ENCODE measurements around the gene ECHDC1. TPM values are rescaled to one million over a fixed set of nuclear protein-coding genes. Genes with fewer than 3 reads are reported as not detected.

ECHDC1 gene
- total and polyA plus RNA-seq, 2 of the 8 experiments (the other 6 are each of a cell fraction or from before 2014, with no cell fraction given), result 11.3 to 60.5 TPM

DNA sequence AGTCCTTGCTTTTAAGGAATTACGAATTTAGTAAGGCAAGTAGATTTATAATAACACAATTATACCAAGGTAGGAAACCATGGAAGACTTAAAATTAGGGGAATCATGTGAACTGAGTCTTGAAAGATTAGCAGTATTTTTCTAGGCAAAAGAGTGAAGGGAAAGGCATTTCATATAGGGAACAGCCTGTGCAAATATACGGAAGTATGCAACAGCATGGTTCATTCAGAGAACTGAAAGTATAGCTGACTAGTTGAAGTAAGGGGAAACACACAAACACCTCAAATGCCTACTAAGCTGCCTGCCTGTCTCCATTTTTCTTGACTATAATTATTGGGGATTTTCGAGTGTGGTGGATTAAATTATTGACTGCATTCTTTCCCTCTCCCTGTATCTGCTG lies 39.0 kb upstream of the ECHDC1 start:
- Histone ChIP-seq H3K79me1 (ENCODE audit: low read depth, low read length) (no peaks in the 10 kb centered on the region), H2BK120ac (replicated peaks; ENCODE audit: low read depth, low read length) (no peak overlapping the region), H4K91ac (replicated peaks; ENCODE audit: insufficient read length, low read length) (no peak overlapping the region), H2BK5ac (ENCODE audit: low read depth, low read length) (no peak overlapping the region), H3K27me3 (replicated peaks in 1 of 4; ENCODE audit: control insufficient read depth in 3 of 4, extremely low read depth in 1 of 4, insufficient read depth in 3 of 4, low read length in 3 of 4) (no peaks in the 10 kb centered on the region), H3K18ac (ENCODE audit: extremely low read depth, low read length) (no peak overlapping the region), H3K27ac (ENCODE audit: low read depth, low read length) (no peak overlapping the region), H3K4ac (replicated peaks; ENCODE audit: insufficient read length, low read depth, low read length) (no peak overlapping the region), H3K9me3 (ENCODE audit: insufficient read depth in 2 of 2, low read depth in 1 of 2, low read length in 1 of 2) (no peaks in the 10 kb centered on the region), H3K9ac (replicated peaks in 1 of 4; ENCODE audit: extremely low read depth in 1 of 4, low read depth in 3 of 4, low read length in 3 of 4) (no peak overlapping the region), H3K79me2 (ENCODE audit: control insufficient read depth in 1 of 2, insufficient read depth in 2 of 2, low read length in 2 of 2) (no peaks in the 10 kb centered on the region), H3K23ac (ENCODE audit: insufficient read length) (no peak overlapping the region), H4K5ac (ENCODE audit: insufficient read length, low read depth, low read length) (no peak overlapping the region), H2AFZ (ENCODE audit: low read length) (no peak overlapping the region), H2AK5ac (ENCODE audit: low read depth, low read length) (no peak overlapping the region), H2BK20ac (ENCODE audit: low read length) (no peak overlapping the region), H4K8ac (ENCODE audit: extremely low read depth, insufficient read depth, low read length) (no peak overlapping the region), H3K36me3 (ENCODE audit: control insufficient read depth in 2 of 4, insufficient read depth in 4 of 4, low read length in 3 of 4) (no peaks in the 10 kb centered on the region), H2BK12ac (ENCODE audit: low read depth, low read length) (no peak overlapping the region), H3K4me3 (ENCODE audit: extremely low read depth in 1 of 4, insufficient read depth in 2 of 4, low read depth in 3 of 4, low read length in 4 of 4) (no peak overlapping the region), H3K4me2 (ENCODE audit: insufficient read depth in 1 of 2, low read depth in 2 of 2, low read length in 2 of 2) (no peak overlapping the region), H2BK15ac (ENCODE audit: low read length) (no peak overlapping the region), H3K4me1 (replicated peaks in 1 of 4; ENCODE audit: control insufficient read depth in 3 of 4, insufficient read depth in 4 of 4, low read length in 3 of 4) (no peaks in the 10 kb centered on the region), H4K20me1 (replicated peaks in 1 of 2; ENCODE audit: control insufficient read depth in 1 of 2, insufficient read depth in 2 of 2, low read length in 2 of 2) (no peaks in the 10 kb centered on the region), H3K14ac (ENCODE audit: insufficient read length) (no peak overlapping the region), H3K23me2 (ENCODE audit: low read depth, low read length) (no peaks in the 10 kb centered on the region), H3K56ac (replicated peaks; ENCODE audit: insufficient read length, low read depth, low read length) (no peak overlapping the region)
- 86% methylated on average over 3 of the region's 3 CpGs; no CpG with 5 or more reads in 1 of the 2 experiments for WGBS, 2 experiments (ENCODE audit: extremely low coverage in 1 of 2, insufficient coverage in 1 of 2, insufficient read length in 1 of 2, insufficient replicate concordance in 2 of 2, low coverage in 1 of 2, low lambda C conversion rate in 2 of 2, missing lambda C conversion rate in 1 of 2)
- ChIA-PET CTCF (ENCODE audit: partially characterized antibody) (no interaction called here), POLR2A (ENCODE audit: partially characterized antibody) (no interaction called here)
- DNase-seq (ENCODE audit: low read depth in 1 of 2, low spot score in 2 of 2) (no peak), FAIRE-seq (no peak)
- TF ChIP-seq YY1 (IDR thresholded peaks at IDR 0.05; ENCODE audit: low read depth, low read length) (no peak), ZNF274 (IDR thresholded peaks at IDR 0.05; ENCODE audit: borderline replicate concordance, extremely low read depth, low read length) (no peak)
